HPDE6-E6E7 (cell line): Measurements from ENCODE around the gene ARHGAP40.
A peak's percentile ranks its signal among the peaks of the same experiment; 100 is the strongest.

Source experiments
- DNase-seq: peaks from one replicate; pipeline ENCODE4 v3.0.0; 2011; ENCODE audit warnings: missing footprints; ENCODE audit errors: extremely low spot score

The ARHGAP40 gene

DNA sequence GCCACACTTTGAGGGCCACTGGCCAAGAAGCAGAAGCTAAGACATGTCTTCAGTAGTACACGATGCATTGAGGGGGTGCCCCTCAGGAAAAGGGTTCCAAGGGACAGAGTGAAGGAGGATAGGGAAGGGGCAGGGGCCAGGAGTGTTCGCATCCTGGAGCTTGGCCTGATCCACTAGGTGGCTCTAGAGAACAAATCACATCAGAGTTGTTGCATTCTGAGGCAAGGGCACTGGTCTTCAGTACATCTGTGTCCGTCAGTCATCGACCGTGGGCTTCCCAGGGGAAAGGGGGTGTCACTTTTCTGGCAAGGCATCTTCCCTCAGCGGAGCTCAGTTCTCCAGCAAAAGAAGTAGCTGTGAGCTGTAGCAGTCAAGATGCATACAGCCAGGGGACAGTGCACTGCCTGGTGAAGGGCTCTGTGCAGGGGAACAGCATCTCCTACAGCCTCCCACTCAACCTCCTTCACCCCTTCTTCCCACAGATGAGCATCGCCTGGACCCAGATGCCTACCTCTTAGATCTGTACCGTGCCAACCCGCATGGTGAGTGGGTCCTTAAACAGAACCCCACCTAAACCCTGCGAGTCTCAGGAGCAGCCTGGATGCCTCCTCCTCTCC lies 47.8 kb downstream of the ARHGAP40 start:
- DNase-seq: no peak

DNA sequence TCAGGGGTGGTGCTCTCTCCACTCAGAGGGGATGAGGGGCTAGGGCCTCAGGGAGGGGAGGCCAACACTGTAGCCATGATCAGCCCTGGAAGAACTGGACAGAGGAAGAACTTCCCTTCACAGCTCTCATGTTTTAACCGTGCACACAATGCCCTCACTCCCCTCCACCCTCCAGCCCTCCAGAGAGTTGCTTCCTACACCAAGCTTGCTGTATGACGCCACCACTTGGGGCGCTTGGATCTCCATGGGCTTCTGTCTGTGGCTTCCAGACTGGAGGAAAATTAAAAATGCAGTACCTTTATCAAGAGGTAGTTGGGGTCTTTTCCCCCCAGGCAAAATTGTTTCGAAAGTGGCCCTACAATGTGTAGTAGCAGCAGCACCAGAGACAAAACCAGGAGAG lies 48.4 kb downstream of the ARHGAP40 start:
- no peak for DNase-seq

- DNase-seq: peak; percentile 74
These were observed 49.5 kb downstream of the ARHGAP40 start for GRCh38 chr20:38651154-38651553.

- no peak for DNase-seq
These were observed 50.0 kb downstream of the ARHGAP40 start for GRCh38 chr20:38651562-38651961.

GRCh38 chr20:38652995-38653394 lies 51.4 kb downstream of the ARHGAP40 start:
- no peak for DNase-seq

DNA sequence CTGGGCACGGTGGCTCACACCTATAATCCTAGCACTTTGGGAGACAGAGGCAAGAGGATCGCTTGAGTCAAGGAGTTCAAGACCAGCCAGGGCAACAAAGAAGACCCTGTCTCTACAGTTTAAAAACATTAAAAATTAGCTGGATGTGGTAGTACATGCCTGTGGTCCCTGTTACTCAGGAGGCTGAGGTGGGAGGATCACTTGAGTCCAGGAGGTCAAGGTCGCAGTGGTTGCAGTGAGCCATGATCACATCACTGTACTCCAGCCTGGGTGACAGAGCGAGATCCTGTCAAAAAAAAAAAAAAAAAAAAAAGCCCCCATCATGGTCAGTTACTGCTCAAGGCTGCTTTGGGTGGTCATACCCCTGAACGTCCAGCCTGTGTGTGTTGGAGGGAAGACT lies 55.8 kb downstream of the ARHGAP40 start:
- DNase-seq: no peak

DNA sequence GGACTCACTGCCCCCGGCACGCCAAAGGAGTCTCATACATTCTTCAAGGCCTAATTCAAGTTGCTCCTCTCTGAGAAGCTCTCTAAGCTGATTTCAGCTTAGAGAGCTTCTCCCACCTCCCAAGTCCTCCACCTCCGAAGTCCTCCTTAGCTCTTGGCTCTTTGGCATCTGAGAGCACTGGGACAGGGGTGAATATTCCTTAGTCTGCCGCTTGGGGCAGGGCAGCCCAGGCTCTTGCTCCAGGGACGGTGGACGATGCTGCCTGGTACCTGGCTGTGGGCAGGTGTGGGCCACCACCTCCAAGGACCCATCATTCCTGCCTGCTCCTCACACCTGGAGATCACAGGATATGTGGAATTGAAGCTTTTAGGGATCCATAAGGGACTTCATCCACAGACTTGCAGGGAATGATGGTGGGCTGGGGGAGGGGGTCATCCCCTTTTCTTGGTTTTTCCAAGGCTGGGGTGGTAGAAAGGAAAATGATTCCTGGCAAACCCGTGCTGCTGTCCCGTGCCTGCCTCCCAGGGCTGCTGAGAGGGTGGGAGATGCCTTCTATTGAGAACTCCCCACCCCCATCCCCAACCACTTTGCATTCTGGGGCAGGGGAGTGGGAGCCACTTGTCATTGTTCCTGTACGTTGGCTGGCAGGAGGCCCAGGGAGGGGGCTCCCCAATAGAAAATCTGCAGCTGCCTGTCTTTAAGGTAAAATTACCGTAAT lies 57.4 kb downstream of the ARHGAP40 start:
- peak; percentile 94 for DNase-seq

DNA sequence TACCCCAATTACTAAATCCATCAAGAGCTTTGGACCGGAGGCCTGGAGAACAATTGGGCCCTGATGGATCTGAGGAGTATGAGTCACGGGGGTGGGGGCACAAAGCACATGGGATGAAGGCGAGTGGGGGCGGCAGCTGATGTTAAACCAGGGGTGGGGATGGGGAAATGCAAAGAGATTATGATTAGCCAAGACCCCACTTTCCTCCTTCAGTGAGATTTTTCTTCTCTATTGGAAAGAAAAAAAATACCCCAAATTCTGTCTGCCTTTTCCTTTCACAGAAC lies 57.9 kb downstream of the ARHGAP40 start:
- DNase-seq: no peak

- no peak for DNase-seq
These were observed 58.8 kb downstream of the ARHGAP40 start for GRCh38 chr20:38660429-38660828.

- DNase-seq: no peak
These were observed 62.1 kb downstream of the ARHGAP40 start for GRCh38 chr20:38663660-38664059.

GRCh38 chr20:38664284-38664683 lies 62.7 kb downstream of the ARHGAP40 start:
- no peak for DNase-seq

DNA sequence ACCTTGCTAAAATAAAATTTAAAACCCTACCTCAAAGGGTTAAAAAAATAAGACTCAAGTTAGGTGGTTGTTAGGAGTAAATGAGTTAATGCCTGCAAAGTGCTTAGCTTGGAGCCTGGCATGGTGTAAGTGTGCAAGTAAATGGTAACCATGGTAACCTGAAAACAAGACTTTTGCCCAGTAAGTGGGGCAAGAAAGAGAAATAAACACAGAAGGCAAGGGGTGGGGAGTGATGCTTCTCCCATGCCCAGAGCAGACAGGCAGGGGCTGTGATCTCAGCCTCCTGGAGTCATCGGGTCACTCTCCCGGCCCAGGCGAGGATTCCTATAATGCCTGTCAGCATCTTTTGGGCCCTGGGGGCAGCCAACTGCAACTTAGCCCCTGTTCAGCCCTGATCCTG lies 63.5 kb downstream of the ARHGAP40 start:
- no peak for DNase-seq

GRCh38 chr20:38665506-38666285 lies 64.1 kb downstream of the ARHGAP40 start:
- no peak for DNase-seq

DNA sequence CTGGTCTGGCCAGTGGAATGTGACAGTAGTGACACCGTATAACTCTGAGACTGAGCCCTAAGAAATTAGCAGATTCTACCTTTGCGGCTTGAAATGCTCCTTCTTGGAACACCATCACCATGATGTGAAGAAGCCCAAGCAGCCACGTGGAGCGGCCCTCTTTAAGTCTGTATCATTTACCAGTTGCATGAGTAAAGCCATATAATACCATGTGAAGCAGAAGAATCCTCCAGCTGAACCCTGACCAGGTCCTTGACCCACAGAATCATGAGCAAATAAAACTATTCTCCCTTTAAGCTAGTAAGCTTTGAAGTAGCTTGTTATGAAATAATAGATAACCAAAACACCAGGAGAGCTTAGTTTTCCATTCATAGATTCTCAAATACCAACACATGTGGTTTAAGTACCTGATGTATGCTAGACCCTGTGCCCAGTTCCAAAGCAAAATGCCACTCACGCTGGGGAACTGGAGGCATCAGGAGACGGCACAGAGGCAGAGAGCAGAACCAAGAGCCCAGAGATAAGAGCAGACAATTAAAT lies 65.9 kb downstream of the ARHGAP40 start:
- no peak for DNase-seq

GRCh38 chr20:38669688-38670087 lies 68.1 kb downstream of the ARHGAP40 start:
- no peak for DNase-seq

GRCh38 chr20:38670786-38671185 lies 69.2 kb downstream of the ARHGAP40 start:
- DNase-seq: no peak

GRCh38 chr20:38671186-38671585 lies 69.6 kb downstream of the ARHGAP40 start:
- no peak for DNase-seq

- no peak for DNase-seq
These were observed 70.2 kb downstream of the ARHGAP40 start for GRCh38 chr20:38671701-38672292.

DNA sequence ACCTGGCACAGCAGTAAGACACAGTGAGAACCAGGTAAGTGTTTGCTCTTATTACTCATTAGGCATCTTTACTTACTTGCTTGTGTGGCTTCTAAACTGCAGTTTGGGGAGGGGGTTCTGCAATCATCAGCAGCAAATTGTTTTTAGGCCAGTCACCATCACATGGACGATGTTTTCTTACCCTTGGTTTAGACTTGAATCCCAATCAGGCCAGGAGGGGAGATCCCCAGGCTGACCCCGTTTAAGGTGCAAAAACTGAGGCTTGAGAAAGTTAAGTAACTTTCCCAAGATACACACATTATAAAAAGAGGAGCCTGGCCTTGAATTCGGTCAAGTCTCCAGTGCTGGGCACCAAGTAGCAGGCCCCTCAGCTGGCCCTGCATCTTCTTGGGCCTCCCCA lies 70.9 kb downstream of the ARHGAP40 start:
- DNase-seq: no peak

GRCh38 chr20:38673261-38673660 lies 71.7 kb downstream of the ARHGAP40 start:
- DNase-seq: no peak

DNA sequence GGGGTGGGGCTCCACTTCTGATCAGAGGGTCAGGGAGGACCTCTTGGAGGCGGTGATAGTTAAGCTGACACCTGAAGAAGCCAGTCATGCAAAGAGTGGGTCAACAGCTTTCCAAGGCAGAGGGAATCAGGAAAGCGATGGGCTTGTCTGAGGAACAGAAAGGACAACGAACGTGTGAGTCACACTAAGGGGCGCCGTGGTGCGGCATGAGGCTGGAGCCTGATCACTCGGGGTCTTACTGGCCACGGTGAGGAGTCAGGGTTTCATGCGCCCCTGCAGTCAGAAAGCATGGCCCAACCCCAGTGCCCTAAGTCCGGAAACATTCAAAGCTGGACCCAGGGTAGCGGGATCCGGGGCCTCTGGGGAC lies 72.1 kb downstream of the ARHGAP40 start:
- DNase-seq: no peak

DNA sequence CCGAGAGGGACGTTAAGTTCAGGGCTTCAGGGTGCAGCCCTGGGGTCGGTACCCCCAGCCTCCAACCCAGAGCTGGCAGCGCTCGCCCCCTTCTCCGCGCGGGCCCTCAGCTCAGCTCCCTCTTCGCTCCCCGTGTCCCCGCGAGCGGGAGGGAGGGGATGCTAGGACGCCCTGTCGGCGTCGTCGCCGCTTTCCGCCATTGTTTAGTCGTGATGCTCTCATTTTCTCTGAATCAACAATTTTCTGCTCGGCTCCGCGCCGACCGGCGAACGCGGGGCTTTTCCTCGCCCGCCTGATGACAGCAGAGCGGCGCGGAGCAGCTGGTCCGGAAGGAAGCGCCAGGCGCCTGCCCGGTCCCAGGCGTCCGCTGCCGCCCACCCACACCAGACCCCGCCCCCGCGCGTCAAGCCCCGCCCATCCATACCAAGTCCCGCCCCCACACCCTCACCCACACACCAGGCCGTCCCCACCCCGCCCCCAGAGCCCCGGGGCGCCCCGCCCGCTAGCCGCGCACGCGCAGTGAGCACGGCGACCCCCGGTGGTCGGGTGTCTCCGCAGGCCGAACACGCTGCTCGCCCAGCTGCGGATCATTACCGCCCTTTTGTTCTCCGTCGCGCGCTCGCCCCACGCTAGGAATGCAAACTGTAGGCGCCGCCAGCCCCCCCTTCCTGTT lies 72.6 kb downstream of the ARHGAP40 start:
- peak; percentile 81 for DNase-seq
